ENCODE results near the gene DEAF1.

Gene DEAF1

GRCh38 chr11:686451-687243 lies 8.4 kb downstream of the DEAF1 start:
- Histone ChIP-seq H3K79me2 (ENCODE audit: insufficient read depth, low read depth) (peaks cover 17% of the 10 kb centered on the region; the same call in 1 of the 2 replicates), H3K27ac (no peak overlapping the region), H4K20me1 (ENCODE audit: insufficient read depth) (no peaks in the 10 kb centered on the region), H2AFZ (ENCODE audit: low read depth) (no peak overlapping the region), H3K9ac (no peak overlapping the region), H3K4me2 (no peak overlapping the region), H3K36me3 (ENCODE audit: insufficient read depth) (no peaks in the 10 kb centered on the region; the same call in 1 of the 2 replicates), H3K4me3 (IDR thresholded peaks at IDR 0.05; ENCODE audit: insufficient read depth, low read depth, low read length) (no peak overlapping the region), H3K27me3 (ENCODE audit: insufficient read depth, low read depth) (no peaks in the 10 kb centered on the region), H3K4me1 (ENCODE audit: low read depth, poor library complexity, severe bottlenecking) (peaks cover 9% of the 10 kb centered on the region)
- TF ChIP-seq CTCF (conservative IDR thresholded peaks at IDR 0.05; ENCODE audit: low read depth, low read length), result no peak

- H4K20me1 ChIP-seq (ENCODE audit: insufficient read depth), result no peaks in the 10 kb centered on the region
Measured at GRCh38 chr11:680970-681369, 14.1 kb downstream of the DEAF1 start.

DNA sequence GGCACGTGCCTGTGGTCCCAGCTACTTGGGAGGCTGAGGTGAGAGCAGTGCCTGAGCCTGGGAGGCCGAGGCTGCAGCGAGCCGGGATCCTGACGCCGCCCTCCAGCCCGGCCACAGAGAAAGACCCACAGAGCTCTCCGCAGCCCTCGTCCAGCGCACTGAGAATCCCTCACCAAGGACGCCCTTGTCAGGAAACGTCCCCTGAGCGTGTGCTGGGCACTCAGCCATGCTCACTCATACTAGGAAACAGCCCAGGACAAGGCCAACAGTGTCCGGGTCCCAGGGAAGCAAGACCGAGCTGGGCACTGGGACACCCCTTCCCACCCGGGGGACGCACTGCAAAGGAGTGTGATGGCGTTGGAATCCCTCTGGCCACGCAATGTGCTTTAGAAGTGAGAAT lies 14.5 kb downstream of the DEAF1 start:
- no peak overlapping the region for H3K9ac ChIP-seq
- no peak overlapping the region for H3K27ac ChIP-seq
- H4K20me1 ChIP-seq (ENCODE audit: insufficient read depth), result no peaks in the 10 kb centered on the region
- no peaks in the 10 kb centered on the region for H3K79me2 ChIP-seq (ENCODE audit: insufficient read depth, low read depth)
- no peaks in the 10 kb centered on the region for H3K36me3 ChIP-seq (ENCODE audit: insufficient read depth)
- H3K4me3 ChIP-seq (IDR thresholded peaks at IDR 0.05; ENCODE audit: insufficient read depth, low read depth, low read length), result no peak overlapping the region
- H3K4me1 ChIP-seq (ENCODE audit: low read depth, poor library complexity, severe bottlenecking), result no peaks in the 10 kb centered on the region
- no peaks in the 10 kb centered on the region for H3K27me3 ChIP-seq (ENCODE audit: insufficient read depth, low read depth)
- no peak overlapping the region for H3K4me2 ChIP-seq
- no peak overlapping the region for H2AFZ ChIP-seq (ENCODE audit: low read depth)
- no peak for TF ChIP-seq CTCF (conservative IDR thresholded peaks at IDR 0.05; ENCODE audit: low read depth, low read length)

More at GRCh38 chr11:680970-681369, 14.1 kb downstream of the DEAF1 start:
- H3K36me3 ChIP-seq (ENCODE audit: insufficient read depth), result no peaks in the 10 kb centered on the region; the same call in 1 of the 2 replicates
- no peak overlapping the region for H3K4me3 ChIP-seq (IDR thresholded peaks at IDR 0.05; ENCODE audit: insufficient read depth, low read depth, low read length)
- no peak overlapping the region for H3K27ac ChIP-seq
- no peaks in the 10 kb centered on the region for H3K27me3 ChIP-seq (ENCODE audit: insufficient read depth, low read depth)
- no peak for TF ChIP-seq CTCF (conservative IDR thresholded peaks at IDR 0.05; ENCODE audit: low read depth, low read length)
- H3K79me2 ChIP-seq (ENCODE audit: insufficient read depth, low read depth), result no peaks in the 10 kb centered on the region
- H3K4me1 ChIP-seq (ENCODE audit: low read depth, poor library complexity, severe bottlenecking), result no peaks in the 10 kb centered on the region
- no peak overlapping the region for H3K9ac ChIP-seq
- H3K4me2 ChIP-seq, result no peak overlapping the region
- no peak overlapping the region for H2AFZ ChIP-seq (ENCODE audit: low read depth)

DNA sequence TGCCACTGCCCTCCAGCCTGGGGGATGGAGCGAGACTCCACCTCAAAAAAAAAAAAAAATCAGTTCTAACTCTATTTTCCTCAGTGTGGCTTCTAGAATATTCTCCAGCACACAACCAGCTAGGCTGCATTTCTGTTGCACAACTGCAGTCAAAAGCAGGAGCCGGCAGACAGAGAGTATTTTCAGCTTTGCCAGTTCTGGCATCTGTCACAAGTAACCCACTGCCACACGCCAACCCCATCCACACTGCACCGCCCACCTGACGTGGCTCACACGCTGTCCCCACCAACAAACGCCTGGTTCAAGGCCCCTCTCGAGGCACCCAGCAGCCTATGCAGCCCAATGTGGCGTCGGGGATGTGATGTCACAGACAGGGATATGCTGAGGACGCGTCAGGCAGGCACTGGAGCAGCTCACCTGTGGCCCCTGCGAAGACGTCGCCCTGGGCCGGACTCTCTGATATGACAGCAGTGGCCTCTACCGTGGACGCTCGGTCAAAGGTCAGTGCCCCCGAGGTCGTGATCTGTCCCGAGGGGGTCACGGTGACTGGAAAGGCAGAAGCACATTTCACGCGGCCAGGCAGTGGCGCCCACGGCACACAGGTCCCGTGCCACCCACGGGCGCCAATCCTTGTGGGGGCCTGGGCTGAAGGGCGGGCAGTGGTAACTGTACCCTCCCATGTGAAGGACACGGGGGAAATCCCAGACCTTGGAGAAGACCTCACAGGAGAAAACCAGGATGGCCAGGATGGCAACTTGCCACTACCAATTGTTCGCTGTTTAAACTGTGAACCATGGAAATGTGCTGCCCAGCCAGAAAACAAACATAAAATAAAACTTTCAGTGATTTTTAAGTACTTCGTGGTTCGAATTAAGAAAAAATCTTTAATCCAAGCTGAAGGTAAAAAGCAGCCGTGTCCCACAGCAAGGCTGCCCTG lies 15.5 kb downstream of the DEAF1 start:
- H4K20me1 ChIP-seq (ENCODE audit: insufficient read depth), result no peaks in the 10 kb centered on the region

More for the DNA sequence above, 15.5 kb downstream of the DEAF1 start:
- no peak overlapping the region for H2AFZ ChIP-seq (ENCODE audit: low read depth)
- no peak overlapping the region for H3K4me2 ChIP-seq
- no peaks in the 10 kb centered on the region for H3K36me3 ChIP-seq (ENCODE audit: insufficient read depth)
- no peaks in the 10 kb centered on the region for H3K79me2 ChIP-seq (ENCODE audit: insufficient read depth, low read depth)
- no peaks in the 10 kb centered on the region for H3K27me3 ChIP-seq (ENCODE audit: insufficient read depth, low read depth)
- no peak overlapping the region for H3K27ac ChIP-seq
- no peak for TF ChIP-seq CTCF (conservative IDR thresholded peaks at IDR 0.05; ENCODE audit: low read depth, low read length)
- no peak overlapping the region for H3K4me3 ChIP-seq (IDR thresholded peaks at IDR 0.05; ENCODE audit: insufficient read depth, low read depth, low read length)
- no peak overlapping the region for H3K9ac ChIP-seq
- no peaks in the 10 kb centered on the region for H3K4me1 ChIP-seq (ENCODE audit: low read depth, poor library complexity, severe bottlenecking)

Data from KMS-11 (cell line).